ENCODE data around the gene USO1.

- no peak for TF ChIP-seq CTCF (IDR thresholded peaks at IDR 0.05; ENCODE audit: borderline replicate concordance, extremely low read depth, low read length, poor library complexity, severe bottlenecking)
- TF ChIP-seq EZH2 (IDR thresholded peaks at IDR 0.05; ENCODE audit: borderline replicate concordance, low read depth, low read length, severe bottlenecking): no peak
Observed at GRCh38 chr4:75800972-75801371, 76.6 kb downstream of the USO1 start.
